HG02642 (cell line): ENCODE measurements around the gene TSPEAR.
"Not testable (repeated sequence)": the region's sequence is repeated elsewhere in the genome, so short reads cannot be mapped to it uniquely, and the experiment has no call there.

Experiments used
- ATAC-seq: cut with Tn5 transposase; IDR thresholded peaks from one replicate; pipeline ENCODE4 v1.9.1; 2021; ENCODE audit warnings: mild to moderate bottlenecking; ENCODE audit not compliant: unreplicated experiment, poor library complexity

TSPEAR gene

DNA sequence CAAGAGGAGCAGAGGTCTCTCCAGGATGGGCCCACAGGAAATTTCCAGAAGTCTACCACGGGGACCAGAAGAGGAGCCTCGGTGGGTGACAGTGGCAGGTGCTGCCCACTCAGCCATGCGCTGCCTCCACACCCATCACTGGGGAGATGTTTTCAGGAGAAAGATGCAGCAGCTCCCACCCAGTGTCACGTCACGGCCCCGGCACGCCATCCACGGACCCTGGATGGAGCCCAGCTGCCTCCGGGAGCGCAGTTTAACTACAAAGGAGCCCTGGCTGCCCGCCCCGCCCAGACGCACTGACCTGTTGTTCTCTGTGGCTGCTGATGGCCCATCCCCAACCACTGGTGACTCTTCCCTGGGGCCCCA, 6.8 kb downstream of the TSPEAR start:
- no peak for ATAC-seq

DNA sequence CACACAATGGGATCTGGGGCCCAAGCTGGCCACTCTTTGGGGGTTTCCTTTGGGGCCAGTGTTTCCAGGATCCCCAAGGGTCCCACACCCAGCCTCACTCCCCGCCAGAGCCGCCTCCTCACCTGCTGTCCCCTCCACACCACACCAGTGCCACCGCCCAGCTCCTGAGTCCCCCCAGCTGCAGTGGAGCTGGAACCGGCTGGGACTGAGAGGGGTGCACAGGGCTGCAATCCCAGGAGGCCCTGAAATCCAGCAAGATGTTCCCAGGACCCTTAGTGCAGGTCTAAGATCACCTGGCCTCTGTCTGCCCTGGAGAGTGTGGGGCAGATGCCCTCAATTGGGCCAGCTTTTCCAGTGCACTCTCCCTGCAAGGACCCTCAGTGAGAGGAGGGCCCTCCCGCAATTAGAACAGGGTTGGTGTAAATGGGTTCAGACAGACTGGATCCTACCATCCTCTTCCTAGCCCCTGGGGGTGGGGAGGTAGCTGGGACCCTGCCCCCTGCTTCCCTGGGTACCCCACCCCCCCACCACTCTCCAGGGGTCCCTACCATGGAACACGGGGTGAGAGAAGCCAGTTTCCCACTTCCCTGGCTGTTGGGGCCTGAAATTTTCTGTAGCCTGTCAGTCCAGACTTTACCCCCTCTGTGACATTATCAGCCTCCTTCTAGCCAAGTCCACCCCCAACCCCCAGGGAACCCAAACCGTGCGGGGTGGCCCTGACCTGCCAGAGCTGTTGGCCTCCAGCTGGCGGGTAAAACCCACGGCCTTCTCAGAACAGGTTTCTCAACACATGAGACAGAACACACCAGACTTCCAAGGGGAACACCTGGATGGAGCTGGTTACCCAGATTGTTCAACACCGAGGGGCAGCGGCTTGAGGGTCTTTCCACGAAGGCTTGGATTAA, 7.4 kb downstream of the TSPEAR start:
- ATAC-seq = no peak

DNA sequence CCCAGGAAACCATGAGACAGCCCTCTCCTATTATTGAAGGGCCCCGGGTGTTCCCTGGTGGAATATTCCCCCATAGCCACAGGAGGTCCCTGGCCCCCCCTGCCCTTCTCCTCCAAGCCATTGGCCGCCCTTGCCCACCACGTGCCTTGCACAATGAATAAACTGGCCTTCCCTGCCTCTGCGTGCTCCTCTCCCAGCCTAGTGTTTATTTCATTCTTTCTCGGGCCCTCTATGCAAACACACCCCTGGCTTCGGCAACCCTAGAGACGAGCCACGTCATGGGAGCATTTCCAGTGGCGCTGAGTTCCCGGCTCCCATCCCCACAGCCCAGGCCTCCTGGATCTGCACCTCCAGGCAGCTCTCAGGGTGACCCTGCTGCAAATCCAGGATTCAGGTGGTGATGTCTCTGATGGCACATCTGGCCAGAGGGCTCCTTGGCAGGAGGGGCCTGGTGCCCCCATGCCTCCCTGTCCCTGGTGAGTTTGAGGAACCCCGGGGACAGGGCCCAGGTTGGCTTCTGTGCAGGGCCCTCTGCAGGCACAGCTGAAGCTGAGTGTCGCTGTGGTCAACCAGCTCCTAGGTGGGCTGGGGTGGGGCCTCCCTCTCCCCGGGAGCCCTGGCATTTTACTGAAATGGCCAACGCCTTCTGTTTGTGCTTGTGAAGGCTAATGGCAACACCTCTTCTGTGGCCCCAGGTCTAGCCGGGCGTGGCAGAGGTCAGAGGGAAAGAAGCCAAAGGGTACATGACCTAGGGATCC, 8.2 kb downstream of the TSPEAR start:
- no peak for ATAC-seq

DNA sequence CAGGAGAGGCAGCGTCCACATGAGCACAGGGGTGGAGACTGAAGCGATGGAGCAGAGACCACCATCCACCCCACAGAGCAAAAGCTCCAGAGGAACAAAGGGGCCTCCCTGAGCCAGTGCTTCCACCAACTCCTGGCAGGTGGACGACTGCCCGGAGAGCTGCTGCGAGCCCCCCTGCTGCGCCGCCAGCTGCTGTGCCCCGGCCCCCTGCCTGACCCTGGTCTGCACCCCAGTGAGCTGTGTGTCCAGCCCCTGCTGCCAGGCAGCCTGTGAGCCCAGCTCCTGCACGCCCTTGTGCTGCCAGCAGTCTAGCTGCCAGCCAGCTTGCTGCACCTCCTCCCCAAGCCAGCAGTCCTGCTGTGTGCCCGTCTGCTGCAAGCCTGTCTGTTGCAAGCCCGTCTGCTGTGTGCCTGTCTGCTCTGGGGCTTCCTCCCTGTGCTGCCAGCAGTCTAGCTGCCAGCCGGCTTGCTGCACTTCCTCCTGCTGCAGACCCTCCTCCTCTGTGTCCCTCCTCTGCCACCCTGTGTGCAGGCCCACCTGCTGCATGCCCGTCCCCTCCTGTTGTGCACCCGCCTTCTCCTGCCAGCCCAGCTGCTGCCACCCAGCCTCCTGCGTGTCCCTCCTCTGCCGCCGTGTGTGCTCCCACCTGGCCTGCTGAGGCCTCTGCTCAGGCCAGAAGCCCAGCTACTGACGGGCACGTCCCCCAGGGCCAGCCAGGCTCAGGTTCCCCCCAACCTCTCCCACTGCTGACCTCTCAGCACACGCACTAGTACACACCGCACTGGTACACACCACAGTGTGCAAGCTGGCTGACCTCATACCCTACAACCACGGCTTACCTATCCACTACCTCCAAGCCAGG, 9.0 kb downstream of the TSPEAR start:
- no peak for ATAC-seq

DNA sequence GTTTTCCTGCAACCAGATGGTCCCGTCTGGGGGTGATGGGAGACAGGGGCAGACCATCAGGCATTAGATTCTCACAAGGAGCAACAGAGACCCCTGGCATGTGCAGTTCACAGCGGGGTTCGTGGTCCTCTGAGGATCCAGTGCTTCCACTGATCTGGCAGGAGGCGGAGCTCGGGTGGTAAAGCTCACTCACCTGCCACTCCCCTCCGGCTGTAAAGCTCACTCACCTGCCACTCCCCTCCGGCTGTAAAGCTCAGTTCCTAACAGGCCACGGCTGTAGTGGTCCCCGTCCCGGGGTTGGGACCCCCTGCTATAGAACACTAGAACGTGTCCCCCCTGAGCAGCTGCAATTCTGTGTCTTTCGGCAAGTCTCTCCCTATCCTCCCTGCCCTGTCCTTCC, 9.8 kb downstream of the TSPEAR start:
- ATAC-seq = no peak

DNA sequence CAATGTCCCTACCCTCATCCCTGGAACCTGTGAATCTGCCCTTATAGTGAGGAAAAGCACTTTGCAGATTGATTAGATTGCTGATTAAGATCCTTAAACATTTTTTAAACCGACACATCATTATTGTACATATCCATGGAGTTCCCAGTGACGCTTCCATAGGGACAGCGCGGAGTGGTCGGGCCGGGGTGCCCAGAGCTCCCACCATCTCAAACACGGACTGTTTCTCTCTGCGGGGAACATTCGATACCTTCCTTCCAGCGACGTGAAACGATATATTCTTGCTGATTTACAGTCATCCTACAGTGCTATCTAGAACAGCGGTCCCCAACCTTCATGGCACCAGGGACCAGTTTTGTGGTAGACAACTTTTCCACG, 10.4 kb downstream of the TSPEAR start:
- ATAC-seq = no peak

DNA sequence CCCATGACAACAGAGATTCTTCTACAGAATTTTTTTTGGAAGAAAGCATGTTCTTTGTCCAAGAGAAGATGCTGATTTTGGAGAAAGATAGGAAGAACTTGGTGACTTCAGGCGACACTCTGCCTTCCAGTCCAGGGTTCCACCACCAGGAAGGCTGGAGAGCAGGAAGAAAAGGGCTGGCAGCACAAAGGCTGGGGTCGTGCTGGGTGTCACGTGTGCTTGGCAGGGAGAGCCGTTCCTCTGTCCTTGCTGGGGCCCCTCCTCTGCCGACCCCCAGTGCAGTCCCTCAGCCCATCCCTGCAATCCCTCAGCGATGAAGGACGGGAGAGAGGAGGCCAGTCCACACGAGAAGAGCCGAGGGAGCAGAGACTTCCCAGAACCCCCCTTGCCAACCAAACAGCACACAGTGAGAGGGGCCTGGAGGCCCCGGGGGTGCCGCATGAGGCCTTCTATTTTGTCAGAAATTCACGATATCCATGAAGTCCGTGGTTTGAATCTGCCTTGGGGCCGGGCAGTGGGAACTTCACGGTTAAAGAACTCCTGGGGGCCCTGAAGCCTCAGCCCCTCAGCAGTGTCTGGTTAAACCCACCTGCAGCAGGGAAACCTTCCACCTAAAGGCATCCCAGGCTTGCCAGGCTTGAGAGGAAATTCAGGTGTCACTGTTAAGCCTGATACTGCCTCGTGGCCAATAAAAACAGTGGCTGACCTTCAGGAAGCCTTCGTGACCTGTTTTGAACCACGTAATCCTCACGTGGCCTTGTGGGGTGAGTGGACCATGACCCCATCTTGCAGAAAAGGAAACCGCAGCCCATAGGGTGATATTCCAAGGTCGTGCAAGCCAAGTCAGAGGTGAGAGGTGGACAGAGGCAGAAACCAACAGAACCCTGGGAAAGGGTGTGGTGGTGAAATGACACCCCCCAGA, 11.0 kb downstream of the TSPEAR start:
- ATAC-seq = no peak

DNA sequence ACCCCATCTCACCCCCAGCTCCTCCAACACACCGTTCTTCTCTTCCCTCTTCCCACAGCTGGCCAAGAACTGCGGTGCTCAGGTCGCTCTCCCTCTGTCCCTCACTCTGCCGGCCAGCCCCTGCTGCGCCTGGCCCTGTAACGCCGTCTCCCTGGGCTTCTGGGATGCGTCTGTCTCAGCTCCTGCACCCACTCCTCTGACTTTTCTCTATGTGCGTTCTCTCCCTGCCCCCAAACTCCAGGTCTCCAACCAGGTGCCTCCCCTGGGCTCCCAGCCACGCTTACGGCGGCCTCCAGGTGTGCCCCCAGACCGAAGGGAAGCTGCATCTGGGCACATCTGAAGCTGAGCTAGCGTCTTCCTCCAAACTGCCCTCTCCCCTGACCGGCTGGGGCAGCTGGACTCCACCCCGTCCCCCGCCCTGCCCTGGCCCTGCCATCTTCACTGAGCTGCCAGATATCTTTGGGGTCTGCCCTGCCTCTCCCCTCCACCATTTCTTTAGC, 11.8 kb downstream of the TSPEAR start:
- no peak for ATAC-seq

DNA sequence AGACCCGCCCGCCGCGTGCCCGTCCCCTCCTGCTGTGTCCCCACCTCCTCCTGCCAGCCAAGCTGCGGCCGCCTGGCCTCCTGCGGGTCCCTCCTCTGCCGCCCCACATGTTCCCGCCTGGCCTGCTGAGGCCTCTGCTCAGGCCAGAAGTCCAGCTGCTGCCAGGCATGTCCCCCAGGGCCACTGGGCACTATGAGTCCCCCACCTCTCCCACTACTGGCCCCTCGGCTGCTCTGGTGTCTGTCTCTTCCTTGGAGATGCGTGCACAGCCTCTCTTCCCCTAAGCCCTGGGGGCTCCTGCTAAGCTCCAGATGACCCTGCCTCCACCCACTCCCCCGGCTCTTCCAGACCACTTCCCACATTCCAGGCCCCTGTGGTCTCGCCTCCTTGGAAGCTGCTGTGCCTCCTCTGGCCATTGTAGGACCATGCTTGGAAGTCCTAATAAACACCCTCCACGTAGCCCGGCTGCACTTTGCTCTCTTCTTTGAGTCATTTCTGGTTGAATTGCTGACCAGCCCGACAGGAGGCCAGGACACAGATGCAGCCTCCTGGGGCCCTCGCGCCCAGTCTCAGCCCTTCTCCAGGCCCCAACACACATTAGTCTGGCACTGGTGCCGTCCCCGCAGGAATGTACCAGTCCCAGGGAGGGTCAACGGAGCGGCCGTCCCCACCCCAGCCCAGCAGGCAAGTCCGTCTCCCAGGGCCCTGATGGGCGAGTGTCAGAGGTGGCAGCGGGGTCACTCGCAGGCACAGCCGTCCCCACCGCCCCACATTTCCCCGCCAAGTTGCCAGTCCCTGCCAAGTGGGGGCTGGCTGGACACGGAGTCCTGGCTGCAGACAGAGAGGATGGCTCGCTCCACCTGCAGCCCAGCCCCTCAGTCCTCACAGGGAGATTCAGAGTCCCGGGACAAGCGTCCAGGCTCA, 13.3 kb downstream of the TSPEAR start:
- ATAC-seq = no peak

DNA sequence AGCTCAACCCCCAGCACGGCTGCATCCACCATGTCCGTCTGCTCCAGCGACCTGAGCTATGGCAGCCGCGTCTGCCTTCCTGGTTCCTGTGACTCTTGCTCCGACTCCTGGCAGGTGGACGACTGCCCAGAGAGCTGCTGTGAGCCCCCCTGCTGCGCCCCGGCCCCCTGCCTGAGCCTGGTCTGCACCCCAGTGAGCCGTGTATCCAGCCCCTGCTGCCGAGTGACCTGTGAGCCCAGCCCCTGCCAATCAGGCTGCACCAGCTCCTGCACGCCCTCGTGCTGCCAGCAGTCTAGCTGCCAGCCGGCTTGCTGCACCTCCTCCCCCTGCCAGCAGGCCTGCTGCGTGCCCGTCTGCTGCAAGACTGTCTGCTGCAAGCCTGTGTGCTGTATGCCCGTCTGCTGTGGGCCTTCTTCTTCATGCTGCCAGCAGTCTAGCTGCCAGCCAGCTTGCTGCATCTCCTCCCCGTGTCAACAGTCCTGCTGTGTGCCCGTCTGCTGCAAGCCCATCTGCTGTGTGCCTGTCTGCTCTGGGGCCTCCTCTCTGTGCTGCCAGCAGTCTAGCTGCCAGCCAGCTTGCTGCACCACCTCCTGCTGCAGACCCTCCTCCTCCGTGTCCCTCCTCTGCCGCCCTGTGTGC, 14.1 kb downstream of the TSPEAR start, which contains the start of gene KRTAP10-12:
Gene KRTAP10-12, plus strand, starts transcription at position 1 of the 639 bp plus-strand sequence. Its CDS starts 30 bp downstream, at position 31.
- not testable (repeated sequence) for ATAC-seq

DNA sequence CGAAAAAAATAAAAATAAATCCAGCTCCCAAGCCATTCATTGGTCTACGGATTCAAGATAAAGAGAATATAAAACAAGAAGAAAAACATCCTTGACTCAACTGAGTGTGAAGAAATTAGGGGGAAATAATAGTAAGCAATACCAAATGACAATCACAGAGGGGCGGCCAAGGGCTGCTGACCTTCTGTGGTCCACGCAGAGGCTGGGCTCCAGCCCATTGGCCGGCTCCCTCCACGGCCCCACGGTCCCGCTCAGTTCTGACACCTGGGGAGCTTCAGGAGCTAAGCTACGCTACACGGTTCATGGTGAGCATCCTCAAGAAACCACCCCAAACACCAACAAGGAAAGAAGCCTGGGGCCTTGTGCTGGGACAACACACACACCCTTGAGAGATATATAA, 14.8 kb downstream of the TSPEAR start:
- ATAC-seq = no peak

DNA sequence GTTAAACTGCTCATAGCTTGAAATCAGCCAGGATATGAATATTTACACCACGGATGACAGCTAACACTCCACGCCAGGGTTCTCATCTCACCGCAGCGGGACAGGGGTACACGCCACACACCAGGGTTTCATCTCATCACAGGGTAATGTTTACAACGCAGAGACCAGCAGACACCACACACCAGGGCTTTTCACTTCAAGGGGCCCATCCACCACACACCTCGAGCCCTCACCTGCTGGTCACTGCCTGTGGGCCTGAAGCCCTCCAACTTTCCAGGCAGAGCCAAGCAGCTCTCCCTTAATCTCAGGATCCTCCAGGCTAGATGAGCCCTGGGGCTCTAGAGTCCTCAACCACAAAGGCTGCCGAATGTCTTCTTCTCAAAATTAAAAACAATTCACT, 15.7 kb downstream of the TSPEAR start:
- ATAC-seq = no peak

DNA sequence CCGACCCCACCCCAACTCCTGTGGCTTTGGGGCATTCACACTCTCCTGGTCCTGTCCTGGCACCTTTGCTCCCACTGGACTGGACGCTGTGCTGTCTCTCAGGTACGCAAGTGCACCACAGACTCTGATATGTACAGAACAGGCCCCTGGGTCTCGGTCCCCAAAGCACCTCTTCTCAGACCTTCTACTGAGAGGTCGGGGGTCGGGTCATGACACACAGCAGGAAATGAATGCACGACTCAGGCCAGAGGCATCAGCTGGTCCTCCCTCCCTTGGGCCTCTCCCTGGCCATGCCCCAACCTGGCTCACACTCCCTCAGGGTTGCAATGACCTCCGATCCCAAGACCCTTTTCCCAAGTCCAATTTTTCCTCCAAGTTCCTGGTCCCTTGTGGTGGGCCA, 16.2 kb downstream of the TSPEAR start:
- no peak for ATAC-seq

DNA sequence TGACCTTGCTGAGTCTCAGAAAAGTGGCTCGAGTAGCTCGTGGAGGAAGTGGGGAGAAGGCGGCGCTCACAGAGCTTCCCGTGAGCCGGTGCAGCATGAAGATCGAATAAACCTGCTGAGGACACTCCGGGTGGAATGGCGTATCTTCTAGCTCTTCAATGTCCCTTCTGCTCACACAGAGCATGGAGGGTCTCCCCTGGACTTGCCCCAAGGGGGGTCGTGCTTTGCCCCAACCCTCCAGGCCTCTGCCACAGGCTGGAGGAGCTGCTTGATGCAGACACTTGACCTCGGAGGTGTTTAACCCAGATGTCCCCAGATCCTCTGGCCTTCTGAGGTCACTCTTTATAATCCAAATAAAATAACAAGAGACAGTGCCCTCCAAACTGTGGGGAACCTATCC, 16.6 kb downstream of the TSPEAR start:
- no peak for ATAC-seq

DNA sequence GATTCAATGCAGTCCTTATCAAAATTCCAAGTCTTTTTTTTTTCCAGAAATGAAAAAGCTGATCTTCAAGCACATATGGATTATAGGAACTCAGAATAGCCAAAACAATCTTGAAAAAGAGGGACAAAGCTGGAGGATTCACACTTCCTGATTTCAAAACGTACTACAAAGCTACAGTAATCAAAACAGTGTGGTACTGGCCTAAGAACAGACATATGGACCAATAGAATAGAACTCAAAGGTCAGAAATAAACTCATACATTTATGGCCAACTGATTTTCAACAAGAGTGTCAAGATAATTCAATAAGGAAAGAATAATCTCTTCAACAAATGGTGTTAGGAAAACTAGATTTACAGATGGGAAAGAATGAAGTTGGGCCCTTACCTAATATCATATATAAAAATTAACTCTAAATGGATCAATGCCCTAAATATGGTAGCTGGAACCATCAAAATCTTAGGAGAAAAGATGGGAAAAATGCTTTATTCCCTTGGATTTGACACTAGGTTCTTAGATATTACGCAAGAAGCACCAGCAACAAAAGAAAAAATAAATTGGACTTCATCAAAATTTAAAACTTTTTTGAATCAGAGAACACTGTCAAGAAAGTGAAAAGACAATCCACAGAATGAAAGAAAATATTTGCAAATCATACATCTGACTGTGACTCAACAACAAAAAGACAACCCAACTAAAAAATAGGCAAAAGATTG, 18.4 kb downstream of the TSPEAR start:
- no peak for ATAC-seq

DNA sequence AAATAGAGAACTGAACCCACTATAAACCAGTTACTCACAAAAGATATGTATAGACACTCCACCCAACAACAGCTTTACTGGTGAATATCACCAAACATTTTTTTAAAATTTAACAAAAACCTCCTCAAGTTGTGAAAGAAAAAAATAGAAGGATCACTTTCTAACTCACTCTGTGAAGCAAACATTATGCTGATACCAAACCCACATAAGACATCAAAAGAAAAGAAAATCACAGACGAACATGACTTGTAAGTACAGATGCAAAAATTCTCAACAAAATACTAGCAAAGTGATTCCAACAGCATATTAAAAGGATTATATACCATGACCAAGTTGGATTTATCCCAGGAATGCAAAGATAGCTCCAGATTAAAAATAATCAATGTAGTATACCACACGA, 19.7 kb downstream of the TSPEAR start:
- no peak for ATAC-seq

DNA sequence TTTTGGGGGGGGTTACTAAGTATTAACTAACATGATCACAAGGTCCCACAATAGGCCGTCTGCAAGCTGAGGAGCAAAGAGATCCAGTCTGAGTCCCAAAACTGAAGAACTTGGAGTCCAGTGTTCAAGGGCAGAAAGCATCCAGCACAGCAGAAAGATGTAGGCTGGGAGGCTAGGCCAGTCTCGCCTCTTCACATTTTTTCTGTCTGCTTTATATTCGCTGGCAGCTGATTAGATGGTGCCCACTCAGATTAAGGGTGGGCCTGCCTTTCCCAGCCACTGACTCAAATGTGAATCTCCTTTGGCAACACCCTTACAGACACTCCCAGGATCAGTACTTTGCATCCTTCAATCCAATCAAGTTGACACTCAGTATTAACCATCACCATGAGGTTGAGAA, 21.6 kb downstream of the TSPEAR start:
- ATAC-seq = not testable (repeated sequence)
